ENCODE measurements around the gene METRNL.

Gene METRNL

DNA sequence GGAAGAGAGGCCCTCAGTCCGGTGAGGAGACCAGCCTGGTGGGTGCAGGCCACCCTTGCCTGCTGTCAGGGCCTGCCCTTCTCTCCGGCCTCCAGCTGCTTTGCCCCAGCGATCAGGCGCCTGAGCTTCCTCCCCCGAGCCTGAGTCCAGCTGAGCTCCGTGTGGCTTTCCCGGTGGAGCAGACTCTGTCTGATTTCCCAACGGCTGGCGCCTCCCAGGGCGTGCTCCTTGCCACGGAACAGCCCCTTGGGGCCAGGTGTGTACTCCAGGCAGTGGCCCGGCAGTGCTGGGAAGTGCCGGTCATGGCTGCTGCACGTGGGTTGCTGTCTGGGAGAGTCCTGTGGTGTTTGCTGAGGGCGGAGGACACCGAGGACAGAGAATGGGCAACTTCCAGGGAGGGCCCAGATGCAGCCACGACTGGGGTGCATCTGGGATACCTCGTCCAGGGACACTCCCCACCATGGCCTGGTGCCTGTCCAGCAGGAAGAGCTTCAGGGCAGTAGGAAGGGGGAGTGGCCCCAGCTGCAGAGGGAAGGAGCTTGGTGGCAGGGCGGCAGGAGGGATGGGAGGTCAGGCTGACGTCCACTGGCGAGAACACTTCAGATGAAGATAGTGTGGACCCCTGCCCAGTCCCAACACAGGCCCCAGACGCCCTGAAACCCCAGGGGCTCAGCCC is 22.5 kb downstream of the METRNL start:
- CTCF ChIA-PET = no interaction called here
- DNase-seq (ENCODE audit: low spot score) = peak; percentile 54
- TF ChIP-seq, protein P1, sequence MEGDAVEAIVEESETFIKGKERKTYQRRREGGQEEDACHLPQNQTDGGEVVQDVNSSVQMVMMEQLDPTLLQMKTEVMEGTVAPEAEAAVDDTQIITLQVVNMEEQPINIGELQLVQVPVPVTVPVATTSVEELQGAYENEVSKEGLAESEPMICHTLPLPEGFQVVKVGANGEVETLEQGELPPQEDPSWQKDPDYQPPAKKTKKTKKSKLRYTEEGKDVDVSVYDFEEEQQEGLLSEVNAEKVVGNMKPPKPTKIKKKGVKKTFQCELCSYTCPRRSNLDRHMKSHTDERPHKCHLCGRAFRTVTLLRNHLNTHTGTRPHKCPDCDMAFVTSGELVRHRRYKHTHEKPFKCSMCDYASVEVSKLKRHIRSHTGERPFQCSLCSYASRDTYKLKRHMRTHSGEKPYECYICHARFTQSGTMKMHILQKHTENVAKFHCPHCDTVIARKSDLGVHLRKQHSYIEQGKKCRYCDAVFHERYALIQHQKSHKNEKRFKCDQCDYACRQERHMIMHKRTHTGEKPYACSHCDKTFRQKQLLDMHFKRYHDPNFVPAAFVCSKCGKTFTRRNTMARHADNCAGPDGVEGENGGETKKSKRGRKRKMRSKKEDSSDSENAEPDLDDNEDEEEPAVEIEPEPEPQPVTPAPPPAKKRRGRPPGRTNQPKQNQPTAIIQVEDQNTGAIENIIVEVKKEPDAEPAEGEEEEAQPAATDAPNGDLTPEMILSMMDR (conservative IDR thresholded peaks at IDR 0.05; ENCODE audit: low read depth) = no peak
- POLR2A ChIA-PET (ENCODE audit: low non-redundant PET) = no interaction called here
- peak overlapping the region; percentile 97 for H3K27ac ChIP-seq

DNA sequence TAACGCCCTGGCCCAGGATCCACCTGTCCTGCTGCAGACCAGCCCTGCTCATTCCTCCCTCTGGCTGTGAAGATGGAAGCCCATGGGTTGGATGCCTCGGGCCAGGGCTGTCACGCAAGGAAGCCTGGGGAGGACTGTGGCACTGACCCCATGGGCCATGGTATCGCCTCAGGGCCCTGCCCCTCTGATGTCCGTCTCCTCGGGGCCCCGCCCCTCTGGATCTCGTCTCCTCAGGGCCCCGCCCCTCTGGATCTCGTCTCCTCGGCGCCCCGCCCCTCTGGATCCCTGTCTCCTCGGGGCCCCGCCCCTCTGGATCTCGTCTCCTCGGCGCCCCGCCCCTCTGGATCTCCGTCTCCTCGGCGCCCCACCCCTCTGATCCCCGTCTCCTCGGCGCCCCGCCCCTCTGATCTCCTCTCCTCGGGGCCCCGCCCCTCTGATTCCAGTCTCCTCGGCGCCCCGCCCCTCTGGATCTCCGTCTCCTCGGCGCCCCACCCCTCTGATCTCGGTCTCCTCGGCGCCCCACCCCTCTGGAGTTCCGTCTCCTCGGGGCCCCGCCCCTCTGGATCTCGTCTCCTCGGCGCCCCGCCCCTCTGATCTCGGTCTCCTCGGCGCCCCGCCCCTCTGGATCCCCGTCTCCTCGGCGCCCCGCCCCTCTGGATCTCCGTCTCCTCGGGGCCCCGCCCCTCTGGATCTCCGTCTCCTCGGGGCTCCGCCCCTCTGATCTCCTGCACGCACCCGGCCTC is 24.0 kb downstream of the METRNL start:
- POLR2A ChIA-PET (ENCODE audit: low non-redundant PET) = no interaction called here
- peak overlapping the region; percentile 97 for H3K27ac ChIP-seq
- TF ChIP-seq, protein P1 (conservative IDR thresholded peaks at IDR 0.05; ENCODE audit: low read depth) = no peak
- CTCF ChIA-PET = no interaction called here
- no peak for DNase-seq (ENCODE audit: low spot score)

DNA sequence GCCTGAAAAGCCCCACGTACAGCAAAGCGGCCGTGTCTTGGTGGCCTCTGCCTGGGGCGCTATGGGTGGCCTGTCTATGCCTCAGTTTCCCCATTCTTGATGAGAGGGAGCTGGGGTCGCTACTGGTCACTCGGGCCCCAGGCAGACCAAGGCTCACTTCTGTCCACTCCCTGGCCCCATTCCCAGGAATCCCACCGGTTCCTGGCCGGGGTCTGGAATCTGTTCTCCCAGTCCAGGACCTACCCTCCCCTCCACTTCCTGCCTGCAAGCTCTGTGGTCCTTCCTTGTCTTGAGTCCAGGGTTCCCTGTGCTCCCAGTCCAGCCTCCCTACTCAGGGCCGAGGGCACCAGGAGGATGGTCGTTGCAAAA is 24.5 kb downstream of the METRNL start:
- peak overlapping the region; percentile 48 for H3K27ac ChIP-seq
- DNase-seq (ENCODE audit: low spot score) = no peak
- CTCF ChIA-PET = no interaction called here
- POLR2A ChIA-PET (ENCODE audit: low non-redundant PET) = no interaction called here
- TF ChIP-seq, protein P1 (conservative IDR thresholded peaks at IDR 0.05; ENCODE audit: low read depth) = no peak

DNA sequence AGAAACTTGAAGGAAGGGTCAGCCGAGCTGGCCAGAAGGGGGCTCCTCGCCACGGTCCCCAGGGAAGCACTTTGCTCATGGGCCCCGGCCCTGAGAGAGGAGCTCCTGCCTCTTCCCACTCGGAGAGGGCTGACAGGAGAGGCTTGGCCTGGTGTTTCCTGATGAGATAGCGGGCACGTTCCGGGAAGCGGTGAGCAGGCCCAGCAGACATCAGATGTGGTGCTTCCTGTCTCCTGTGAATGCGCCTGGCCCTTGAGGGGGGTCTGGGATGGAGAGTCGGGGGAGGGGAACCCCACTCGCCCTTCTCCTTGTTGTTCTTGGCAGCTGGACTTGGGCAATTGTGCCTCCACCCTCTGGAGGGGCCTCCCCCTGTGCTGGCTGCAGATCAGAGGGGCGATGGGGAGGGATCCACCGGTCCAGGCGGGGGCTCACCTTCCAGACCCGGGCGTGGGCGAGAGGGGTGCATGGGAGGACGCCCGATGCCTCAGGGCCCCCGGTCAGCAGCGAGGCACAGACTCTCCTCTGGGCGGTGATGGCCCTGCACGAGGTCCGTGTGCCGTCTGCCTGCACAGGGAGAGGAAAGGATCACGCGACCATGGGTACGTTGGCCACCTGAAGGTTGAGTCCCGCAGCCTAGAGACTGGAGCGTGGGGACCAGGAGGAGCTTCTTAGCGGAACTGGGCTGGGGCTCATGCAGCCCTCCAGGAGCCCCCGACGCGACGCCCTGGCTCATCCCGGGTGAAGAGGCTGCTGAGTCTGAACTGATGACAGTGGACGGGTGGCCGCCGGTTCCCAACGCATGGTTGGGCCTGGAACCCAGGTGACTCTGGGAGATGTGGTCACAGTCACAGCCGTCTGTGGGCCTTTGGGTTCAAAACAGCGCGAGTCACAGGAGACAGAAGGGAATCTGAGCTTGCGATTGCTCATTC is 25.4 kb downstream of the METRNL start:
- TF ChIP-seq, protein P1 (conservative IDR thresholded peaks at IDR 0.05; ENCODE audit: low read depth) = no peak
- ChIA-PET POLR2A (ENCODE audit: low non-redundant PET) (no interaction called here), CTCF (no interaction called here)
- H3K27ac ChIP-seq = peak overlapping the region; percentile 48
- no peak for DNase-seq (ENCODE audit: low spot score)

DNA sequence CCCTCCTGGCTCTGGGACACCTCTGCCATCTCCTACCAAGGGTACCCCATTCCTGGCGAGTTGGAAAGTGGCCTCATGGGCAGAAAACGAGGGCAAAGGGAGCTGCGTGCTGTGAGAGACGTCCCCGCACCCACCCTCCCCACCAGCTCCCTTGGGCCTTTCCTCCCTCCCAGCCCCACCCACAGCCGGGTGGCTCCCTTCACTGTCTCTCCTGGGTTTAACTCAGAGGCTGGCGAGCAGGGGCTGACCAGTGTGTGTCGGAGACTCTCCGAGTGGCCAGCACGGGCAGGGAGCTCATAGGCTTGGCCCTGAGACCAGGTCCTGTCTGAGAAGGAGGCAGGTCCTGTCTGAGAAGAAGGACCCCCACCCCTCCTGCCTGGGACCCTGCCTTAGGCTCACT is 26.1 kb downstream of the METRNL start:
- DNase-seq (ENCODE audit: low spot score) = no peak
- TF ChIP-seq, protein P1 (conservative IDR thresholded peaks at IDR 0.05; ENCODE audit: low read depth) = no peak
- CTCF ChIA-PET = interaction anchor here (0.6 kb wide), 1 partner anchor 17 kb away, joined by 3 read pairs; no protein-coding TSS in a partner anchor
- H3K27ac ChIP-seq = peak overlapping the region; percentile 48
- POLR2A ChIA-PET (ENCODE audit: low non-redundant PET) = no interaction called here

DNA sequence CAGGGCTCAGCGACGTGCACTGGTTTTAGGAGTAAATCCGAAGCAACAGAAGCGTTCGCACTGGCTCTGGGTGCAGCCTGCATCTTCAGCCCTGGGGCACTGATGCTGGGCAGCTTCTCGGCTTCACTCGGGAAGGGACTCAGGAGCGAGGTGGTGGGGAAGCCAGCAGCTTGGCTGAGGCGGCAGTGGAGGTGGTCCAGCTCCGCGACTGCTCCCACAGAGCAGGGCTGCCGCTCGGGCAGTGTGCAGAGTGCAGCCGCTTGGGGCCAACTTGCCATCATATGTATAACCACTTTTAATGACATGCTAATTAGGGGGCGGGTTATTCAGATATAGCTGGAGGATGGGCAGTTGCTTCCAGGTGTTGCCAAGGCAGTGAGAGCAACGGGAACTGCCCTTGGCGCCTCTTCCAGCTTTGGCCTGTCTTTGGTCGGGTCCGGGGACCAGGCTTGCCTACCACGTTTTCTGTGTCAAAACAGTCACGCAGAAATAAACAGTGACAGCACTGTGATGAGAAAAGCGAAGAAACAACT is 26.7 kb downstream of the METRNL start:
- POLR2A ChIA-PET (ENCODE audit: low non-redundant PET) = no interaction called here
- CTCF ChIA-PET = interaction anchor here (0.6 kb wide), 1 partner anchor 16 kb away, joined by 3 read pairs; no protein-coding TSS in a partner anchor
- TF ChIP-seq, protein P1 (conservative IDR thresholded peaks at IDR 0.05; ENCODE audit: low read depth) = no peak
- peak overlapping the region; percentile 48 for H3K27ac ChIP-seq
- no peak for DNase-seq (ENCODE audit: low spot score)
